Activated naive CD4-positive, alpha-beta T cell treated with anti-CD3 and anti-CD28 coated beads, Interleukin-2, amount 10 ng/mL, durations not matched to agents 7 days and 5 days (primary cell): ENCODE data around the gene PTRH1.

Source experiments
- CTCF ChIA-PET: fragments of 350-600 bp; sonication (Branson Sonifier 250); formaldehyde crosslinking; loops from one replicate; lab custom pipeline; 2021; ENCODE audit warnings: antibody characterized with exemption; lab: Charles Lee
- DNase-seq: peaks from one replicate; pipeline ENCODE4 v3.0.0-alpha.2; 2020
- H3K27ac Mint-ChIP-seq: one replicate; pipeline ENCODE4 v1.8.0; 2021; ENCODE audit warnings: mild to moderate bottlenecking, moderate library complexity, mixed read lengths
- H3K27me3 Mint-ChIP-seq: one replicate; pipeline ENCODE4 v1.8.0; 2021; ENCODE audit warnings: mild to moderate bottlenecking, mixed read lengths
- H3K36me3 Mint-ChIP-seq: one replicate; pipeline ENCODE4 v1.8.0; 2021; ENCODE audit warnings: mixed read lengths
- H3K4me1 Mint-ChIP-seq: one replicate; pipeline ENCODE4 v1.8.0; 2021; ENCODE audit warnings: mixed read lengths
- H3K4me3 Mint-ChIP-seq: one replicate; pipeline ENCODE4 v1.8.0; 2021; ENCODE audit warnings: mild to moderate bottlenecking, moderate library complexity, mixed read lengths
- H3K9me3 Mint-ChIP-seq: one replicate; pipeline ENCODE4 v1.8.0; 2021; ENCODE audit warnings: mixed read lengths

PTRH1 gene

GRCh38 chr9:127733614-127734013 lies 18.2 kb upstream of the PTRH1 start:
- H3K4me1 Mint-ChIP-seq, result peaks cover 28% of the 10 kb centered on the region
- no peak for DNase-seq
- no peaks in the 10 kb centered on the region for H3K9me3 Mint-ChIP-seq
- peak overlapping the region; percentile 79 for H3K4me3 Mint-ChIP-seq
- CTCF ChIA-PET, result interaction anchor here (0.6 to 3.2 kb wide), 9 partner anchors 14 to 226 kb away, joined by 3 to 44 read pairs (median 7); partner anchors contain the start of gene FPGS
- no peak overlapping the region for H3K27ac Mint-ChIP-seq
- H3K27me3 Mint-ChIP-seq, result no peaks in the 10 kb centered on the region
- H3K36me3 Mint-ChIP-seq, result peaks cover 9% of the 10 kb centered on the region

- H3K9me3 Mint-ChIP-seq, result no peaks in the 10 kb centered on the region
- peaks cover 2% of the 10 kb centered on the region for H3K36me3 Mint-ChIP-seq
- H3K27ac Mint-ChIP-seq, result no peak overlapping the region
- peaks cover 28% of the 10 kb centered on the region for H3K4me1 Mint-ChIP-seq
- H3K4me3 Mint-ChIP-seq, result no peak overlapping the region
- CTCF ChIA-PET, result interaction anchor here (0.6 to 2.7 kb wide), 4 partner anchors 140 to 228 kb away, joined by 3 to 11 read pairs (median 4); no protein-coding TSS in a partner anchor
- no peak for DNase-seq
- no peaks in the 10 kb centered on the region for H3K27me3 Mint-ChIP-seq
These were observed 17.0 kb upstream of the PTRH1 start for GRCh38 chr9:127732444-127732843.

- no peak overlapping the region for H3K27ac Mint-ChIP-seq
- no peaks in the 10 kb centered on the region for H3K27me3 Mint-ChIP-seq
- no peak for DNase-seq
- H3K36me3 Mint-ChIP-seq, result peaks cover 2% of the 10 kb centered on the region
- no peak overlapping the region for H3K4me3 Mint-ChIP-seq
- H3K4me1 Mint-ChIP-seq, result peaks cover 25% of the 10 kb centered on the region
- CTCF ChIA-PET, result interaction anchor here (0.6 to 2.7 kb wide), 4 partner anchors 139 to 228 kb away, joined by 3 to 11 read pairs (median 4); no protein-coding TSS in a partner anchor
- no peaks in the 10 kb centered on the region for H3K9me3 Mint-ChIP-seq
These were observed 16.5 kb upstream of the PTRH1 start for GRCh38 chr9:127731938-127732337.

GRCh38 chr9:127730799-127731410 lies 15.4 kb upstream of the PTRH1 start:
- CTCF ChIA-PET, result interaction anchor here (1.0 to 2.7 kb wide), 4 partner anchors 141 to 227 kb away, joined by 3 to 11 read pairs (median 4); no protein-coding TSS in a partner anchor
- H3K36me3 Mint-ChIP-seq, result no peaks in the 10 kb centered on the region
- H3K9me3 Mint-ChIP-seq, result no peaks in the 10 kb centered on the region
- H3K4me1 Mint-ChIP-seq, result peaks cover 19% of the 10 kb centered on the region
- H3K27me3 Mint-ChIP-seq, result no peaks in the 10 kb centered on the region
- no peak overlapping the region for H3K27ac Mint-ChIP-seq
- DNase-seq, result no peak
- no peak overlapping the region for H3K4me3 Mint-ChIP-seq

- no peak for DNase-seq
- no peaks in the 10 kb centered on the region for H3K9me3 Mint-ChIP-seq
- H3K27ac Mint-ChIP-seq, result peak overlapping the region; percentile 45
- H3K27me3 Mint-ChIP-seq, result no peaks in the 10 kb centered on the region
- H3K4me1 Mint-ChIP-seq, result peaks cover 13% of the 10 kb centered on the region
- no peaks in the 10 kb centered on the region for H3K36me3 Mint-ChIP-seq
- CTCF ChIA-PET, result interaction anchor here (1.2 to 2.7 kb wide), 3 partner anchors 140 to 142 kb away, joined by 3 to 11 read pairs (median 4); no protein-coding TSS in a partner anchor
- H3K4me3 Mint-ChIP-seq, result no peak overlapping the region
These were observed 14.8 kb upstream of the PTRH1 start for GRCh38 chr9:127730262-127730661.

GRCh38 chr9:127729522-127730256 lies 14.2 kb upstream of the PTRH1 start:
- Mint-ChIP-seq H3K27me3 (no peaks in the 10 kb centered on the region), H3K36me3 (no peaks in the 10 kb centered on the region), H3K27ac (no peak overlapping the region), H3K9me3 (no peaks in the 10 kb centered on the region), H3K4me3 (no peak overlapping the region), H3K4me1 (peaks cover 12% of the 10 kb centered on the region)
- CTCF ChIA-PET, result interaction anchor here (1.3 kb wide), 1 partner anchor 139 kb away, joined by 4 read pairs; no protein-coding TSS in a partner anchor
- no peak for DNase-seq

- no peak for DNase-seq
- Mint-ChIP-seq H3K27me3 (no peaks in the 10 kb centered on the region), H3K4me1 (peaks cover 4% of the 10 kb centered on the region), H3K9me3 (no peaks in the 10 kb centered on the region), H3K4me3 (no peak overlapping the region), H3K27ac (no peak overlapping the region), H3K36me3 (no peaks in the 10 kb centered on the region)
- CTCF ChIA-PET, result interaction anchor here (1.3 kb wide), 1 partner anchor 139 kb away, joined by 4 read pairs; no protein-coding TSS in a partner anchor
These were observed 13.3 kb upstream of the PTRH1 start for GRCh38 chr9:127728808-127729207.

GRCh38 chr9:127726871-127727270 lies 11.4 kb upstream of the PTRH1 start:
- Mint-ChIP-seq H3K9me3 (no peaks in the 10 kb centered on the region), H3K4me3 (no peak overlapping the region), H3K4me1 (no peaks in the 10 kb centered on the region), H3K36me3 (no peaks in the 10 kb centered on the region), H3K27me3 (peaks cover 6% of the 10 kb centered on the region), H3K27ac (no peak overlapping the region)
- CTCF ChIA-PET, result interaction anchor here (1.5 kb wide), 1 partner anchor 200 kb away, joined by 4 read pairs; no protein-coding TSS in a partner anchor
- no peak for DNase-seq

- H3K27me3 Mint-ChIP-seq, result peaks cover 12% of the 10 kb centered on the region
- CTCF ChIA-PET, result no interaction called here
These were observed 8.5 kb upstream of the PTRH1 start for GRCh38 chr9:127724012-127724411.

GRCh38 chr9:127723444-127723843 lies 8.0 kb upstream of the PTRH1 start:
- DNase-seq, result no peak
- CTCF ChIA-PET, result no interaction called here
- Mint-ChIP-seq H3K27me3 (peaks cover 12% of the 10 kb centered on the region), H3K9me3 (no peaks in the 10 kb centered on the region), H3K4me3 (no peak overlapping the region), H3K4me1 (peaks cover 23% of the 10 kb centered on the region), H3K27ac (no peak overlapping the region), H3K36me3 (no peaks in the 10 kb centered on the region)

More at GRCh38 chr9:127724012-127724411, 8.5 kb upstream of the PTRH1 start:
- H3K4me1 Mint-ChIP-seq, result peaks cover 23% of the 10 kb centered on the region
- no peaks in the 10 kb centered on the region for H3K36me3 Mint-ChIP-seq
- no peak overlapping the region for H3K4me3 Mint-ChIP-seq
- H3K9me3 Mint-ChIP-seq, result no peaks in the 10 kb centered on the region
- DNase-seq, result no peak
- H3K27ac Mint-ChIP-seq, result no peak overlapping the region

- peaks cover 12% of the 10 kb centered on the region for H3K27me3 Mint-ChIP-seq
- no peak overlapping the region for H3K4me3 Mint-ChIP-seq
- no peak overlapping the region for H3K27ac Mint-ChIP-seq
- H3K4me1 Mint-ChIP-seq, result peaks cover 23% of the 10 kb centered on the region
- CTCF ChIA-PET, result no interaction called here
- H3K36me3 Mint-ChIP-seq, result no peaks in the 10 kb centered on the region
- DNase-seq, result no peak
- no peaks in the 10 kb centered on the region for H3K9me3 Mint-ChIP-seq
These were observed 7.5 kb upstream of the PTRH1 start for GRCh38 chr9:127723013-127723412.

GRCh38 chr9:127722055-127722745 lies 6.7 kb upstream of the PTRH1 start:
- peaks cover 12% of the 10 kb centered on the region for H3K27me3 Mint-ChIP-seq
- DNase-seq, result no peak
- CTCF ChIA-PET, result interaction anchor here (1.1 kb wide), 1 partner anchor 13 kb away, joined by 4 read pairs; the partner anchor contains the start of gene TOR2A
- H3K36me3 Mint-ChIP-seq, result no peaks in the 10 kb centered on the region
- H3K27ac Mint-ChIP-seq, result no peak overlapping the region
- no peak overlapping the region for H3K4me3 Mint-ChIP-seq
- peaks cover 23% of the 10 kb centered on the region for H3K4me1 Mint-ChIP-seq
- no peaks in the 10 kb centered on the region for H3K9me3 Mint-ChIP-seq

GRCh38 chr9:127721391-127721821 lies 5.9 kb upstream of the PTRH1 start:
- Mint-ChIP-seq H3K36me3 (no peaks in the 10 kb centered on the region), H3K4me3 (peak overlapping the region; percentile 41), H3K9me3 (no peaks in the 10 kb centered on the region), H3K27ac (peak overlapping the region; percentile 77), H3K4me1 (peaks cover 23% of the 10 kb centered on the region), H3K27me3 (peaks cover 12% of the 10 kb centered on the region)
- CTCF ChIA-PET, result interaction anchor here (0.7 to 1.1 kb wide), 2 partner anchors 13 to 148 kb away, joined by 3 to 4 read pairs; partner anchors contain the start of gene TOR2A
- no peak for DNase-seq

- CTCF ChIA-PET, result interaction anchor here (1.8 kb wide), 1 partner anchor 14 kb away, joined by 7 read pairs; the partner anchor contains the start of gene TOR2A
- H3K27me3 Mint-ChIP-seq, result peaks cover 14% of the 10 kb centered on the region
- no peak overlapping the region for H3K4me3 Mint-ChIP-seq
These were observed 5.4 kb upstream of the PTRH1 start for GRCh38 chr9:127720865-127721227.

More at GRCh38 chr9:127720865-127721227, 5.4 kb upstream of the PTRH1 start:
- no peaks in the 10 kb centered on the region for H3K36me3 Mint-ChIP-seq
- peak overlapping the region; percentile 77 for H3K27ac Mint-ChIP-seq
- H3K9me3 Mint-ChIP-seq, result no peaks in the 10 kb centered on the region
- peaks cover 28% of the 10 kb centered on the region for H3K4me1 Mint-ChIP-seq
- no peak for DNase-seq
